PC-3 (cell line): ENCODE data around the gene LNPEP. TPM values are rescaled to one million over a fixed set of nuclear protein-coding genes. Genes with fewer than 3 reads are reported as not detected.

Experiments used
- ATAC-seq: fragments of 200-7000 bp; cut with Tn5 transposase; 2 replicates; pipeline ENCODE4 v1.9.1; 2020; ENCODE audit warnings: mild to moderate bottlenecking, moderate library complexity
- BruUV-seq: library from RNA; stranded (reverse); fragments of 400-500 nt; replicated peaks from 2 replicates; lab custom pipeline; 2021; lab: Mats Ljungman, UMichigan
- CTCF ChIA-PET: fragments of 300-600 bp; sonication (Branson Sonifier 250); formaldehyde crosslinking; loops from one replicate; lab custom pipeline; 2022; ENCODE audit warnings: antibody characterized with exemption; lab: Charles Lee
- POLR2A ChIA-PET: fragments of 300-600 bp; sonication (Branson Sonifier 250); formaldehyde crosslinking; loops from one replicate; lab custom pipeline; 2022; ENCODE audit warnings: antibody characterized with exemption; ENCODE audit not compliant: unreplicated experiment; lab: Charles Lee
- DNase-seq: peaks from one replicate; pipeline ENCODE4 v3.0.0-alpha.2; 2015
- H2AFZ ChIP-seq: fragments of 300-600 bp; sonication (generic); 2 replicates; pipeline ENCODE4 v1.6.0; 2016; ENCODE audit warnings: antibody characterized with exemption, low read length
- H3F3A ChIP-seq: fragments of 300-600 bp; sonication (generic); one replicate; pipeline ENCODE4 v1.6.0; 2017; ENCODE audit warnings: antibody characterized with exemption, low read length, control low read depth, mild to moderate bottlenecking; ENCODE audit not compliant: unreplicated experiment
- H3K27ac ChIP-seq: fragments of 300-600 bp; sonication (generic); 2 replicates; pipeline ENCODE4 v1.5.1; 2016; ENCODE audit warnings: mild to moderate bottlenecking, low read length
- H3K27me3 ChIP-seq: fragments of 300-600 bp; sonication (generic); 2 replicates; pipeline ENCODE4 v1.6.1; 2016; ENCODE audit warnings: low read length, mixed read lengths
- H3K36me3 ChIP-seq: fragments of 300-600 bp; sonication (generic); 2 replicates; pipeline ENCODE4 v1.6.1; 2016; ENCODE audit warnings: low read depth, mixed run types, low read length, mixed read lengths
- H3K4me1 ChIP-seq: fragments of 300-600 bp; sonication (generic); 2 replicates; pipeline ENCODE4 v1.5.1; 2016; ENCODE audit warnings: low read length; ENCODE audit not compliant: insufficient read depth
- H3K4me2 ChIP-seq: fragments of 300-600 bp; sonication (generic); 2 replicates; pipeline ENCODE4 v1.6.0; 2016; ENCODE audit warnings: low read length
- H3K4me3 ChIP-seq: fragments of 300-600 bp; sonication (generic); 2 replicates; pipeline ENCODE4 v1.5.1; 2016; ENCODE audit warnings: mild to moderate bottlenecking, low read length, mixed read lengths
- H3K79me2 ChIP-seq: fragments of 300-600 bp; sonication (generic); 2 replicates; pipeline ENCODE4 v1.6.1; 2017; ENCODE audit warnings: low read length, mixed read lengths
- H3K9ac ChIP-seq: fragments of 300-600 bp; sonication (generic); 2 replicates; pipeline ENCODE4 v1.6.0; 2016; ENCODE audit warnings: mild to moderate bottlenecking, low read length
- H3K9me2 ChIP-seq: fragments of 300-600 bp; sonication (generic); replicated peaks from 2 replicates; pipeline ENCODE4 v1.6.1; 2016; ENCODE audit warnings: mixed run types, low read length, mixed read lengths
- H3K9me3 ChIP-seq: fragments of 300-600 bp; sonication (generic); 2 replicates; pipeline ENCODE4 v1.6.1; 2016; ENCODE audit warnings: low read length, mixed read lengths
- H4K20me1 ChIP-seq: fragments of 300-600 bp; sonication (generic); 2 replicates; pipeline ENCODE4 v1.6.1; 2016; ENCODE audit warnings: low read length, mixed read lengths
- CTCF ChIP-seq: fragments of 300-600 bp; sonication (generic); conservative IDR thresholded peaks from 2 replicates; pipeline ENCODE4 v1.5.1; 2017; ENCODE audit warnings: antibody characterized with exemption, low read depth, mild to moderate bottlenecking, low read length
- EZH2 ChIP-seq: fragments of 300-600 bp; sonication (generic); IDR thresholded peaks from one replicate; pipeline ENCODE4 v1.6.1; 2017; ENCODE audit warnings: antibody characterized with exemption, mild to moderate bottlenecking, low read length; ENCODE audit not compliant: unreplicated experiment
- EZH2phosphoT487 ChIP-seq: fragments of 300-600 bp; sonication (generic); IDR thresholded peaks from 2 replicates; pipeline ENCODE4 v1.6.1; 2018; ENCODE audit warnings: mild to moderate bottlenecking, antibody characterized with exemption, low read length, borderline replicate concordance
- intact Hi-C: fragments of 100-400 bp; cut with micrococcal nuclease; formaldehyde crosslinking; loops from 2 replicates; pipeline ENCODE4 v1.9.0; 2023
- total RNA-seq: library from RNA; depleted of rRNA; stranded (reverse); fragments of >200 nt; gene quantifications from 2 replicates; pipeline ENCODE4 v1.2.3, GENCODE V29; 2014

Gene LNPEP
- total RNA-seq, 1 experiment from 2014 or later = 11.1 TPM

- intact Hi-C loops = no loop called here
- H4K20me1 ChIP-seq = no peaks in the 10 kb centered on the region
- TF ChIP-seq CTCF (no peak), EZH2 (no peak), EZH2phosphoT487 (no peak)
- H3K4me3 ChIP-seq = no peak overlapping the region
- no peaks in the 10 kb centered on the region for H3K9me3 ChIP-seq
- H3F3A ChIP-seq = no peaks in the 10 kb centered on the region
- H3K27me3 ChIP-seq = no peaks in the 10 kb centered on the region
- no peak overlapping the region for H2AFZ ChIP-seq
- ATAC-seq (no peak), DNase-seq (no peak)
- 0 out of 2 replicates have a peak, but pooled peaks cover 8% of the 10 kb centered on the region for H3K4me1 ChIP-seq
- H3K9me2 ChIP-seq = no peaks in the 10 kb centered on the region
- no peak overlapping the region for H3K4me2 ChIP-seq
- H3K79me2 ChIP-seq = no peaks in the 10 kb centered on the region
- H3K36me3 ChIP-seq = no peaks in the 10 kb centered on the region; the same call in 1 of the 2 replicates
- POLR2A ChIA-PET = no interaction called here
- no peak overlapping the region for H3K27ac ChIP-seq
- H3K9ac ChIP-seq = no peak overlapping the region
- no TSS peak for BruUV-seq
- CTCF ChIA-PET = no interaction called here
These were observed 67.1 kb downstream of the LNPEP start for GRCh38 chr5:97002983-97003382.

GRCh38 chr5:97004423-97005060 is 68.7 kb downstream of the LNPEP start:
- Histone ChIP-seq H2AFZ (no peak overlapping the region), H3K27ac (no peak overlapping the region), H3K79me2 (no peaks in the 10 kb centered on the region), H3K4me2 (no peak overlapping the region), H3K4me3 (no peak overlapping the region), H3K9ac (no peak overlapping the region), H3K36me3 (no peaks in the 10 kb centered on the region; the same call in 1 of the 2 replicates), H3K9me3 (no peaks in the 10 kb centered on the region), H3K9me2 (no peaks in the 10 kb centered on the region), H3K4me1 (0 out of 2 replicates have a peak, but pooled peaks cover 8% of the 10 kb centered on the region), H4K20me1 (no peaks in the 10 kb centered on the region), H3K27me3 (no peaks in the 10 kb centered on the region), H3F3A (no peaks in the 10 kb centered on the region)
- no TSS peak for BruUV-seq
- TF ChIP-seq CTCF = no peak
- TF ChIP-seq EZH2 = no peak
- TF ChIP-seq EZH2phosphoT487 = no peak
- DNase-seq (no peak), ATAC-seq (no peak)
- ChIA-PET CTCF (no interaction called here), POLR2A (no interaction called here)
- intact Hi-C loops = no loop called here

- Histone ChIP-seq H3K4me1 (0 out of 2 replicates have a peak, but pooled peaks cover 8% of the 10 kb centered on the region), H3K4me3 (no peak overlapping the region), H3K27ac (no peak overlapping the region), H3K36me3 (no peaks in the 10 kb centered on the region; the same call in 1 of the 2 replicates), H4K20me1 (no peaks in the 10 kb centered on the region), H3F3A (no peaks in the 10 kb centered on the region), H3K9me2 (no peaks in the 10 kb centered on the region), H3K79me2 (no peaks in the 10 kb centered on the region), H3K4me2 (no peak overlapping the region), H3K27me3 (no peaks in the 10 kb centered on the region), H3K9ac (no peak overlapping the region), H3K9me3 (no peaks in the 10 kb centered on the region), H2AFZ (no peak overlapping the region)
- ChIA-PET CTCF (no interaction called here), POLR2A (no interaction called here)
- TF ChIP-seq EZH2phosphoT487 (no peak), EZH2 (no peak), CTCF (no peak)
- DNase-seq (peak; percentile 46), ATAC-seq (peak; percentile 56)
- intact Hi-C loops = no loop called here
- BruUV-seq = no TSS peak
These were observed 70.7 kb downstream of the LNPEP start for GRCh38 chr5:97006454-97007060.
